Tibial nerve (tissue), 4 donors: ENCODE measurements around the gene ICE2. TPM values are rescaled to one million over a fixed set of nuclear protein-coding genes. Genes with fewer than 3 reads are reported as not detected.

ENCODE experiments used
- DNase-seq, 2 donors: peaks; one replicate each; pipeline ENCODE4 v3.0.0-alpha.2; 2019; ENCODE audit warnings: low spot score in 2 of 2
- H3K27ac ChIP-seq, 4 donors: fragments of 200-600 bp; sonication (generic) in 3 of 4; one replicate each; pipeline ENCODE4 v1.5.1; 2017 to 2019; ENCODE audit warnings: mild to moderate bottlenecking in 1 of 4
- H3K27me3 ChIP-seq, 2 donors: fragments of 200-600 bp; sonication (generic) in 1 of 2; one replicate each; pipeline versions ENCODE4 v1.5.1 to v1.6.0; 2017 to 2019
- H3K36me3 ChIP-seq, 3 donors: fragments of 200-600 bp; sonication (generic); one replicate each; pipeline ENCODE4 v1.5.1; 2018 to 2019
- H3K4me1 ChIP-seq, 4 donors: fragments of 200-600 bp; sonication (generic) in 3 of 4; one replicate each; pipeline ENCODE4 v1.5.1; 2017 to 2019
- H3K4me3 ChIP-seq, 4 donors: fragments of 200-600 bp; sonication (generic) in 3 of 4; one replicate each; pipeline ENCODE4 v1.5.1; 2017 to 2019; ENCODE audit warnings: mild to moderate bottlenecking in 1 of 4, moderate library complexity in 1 of 4
- H3K9me3 ChIP-seq, 4 donors: fragments of 200-600 bp; sonication (generic) in 3 of 4; one replicate each; pipeline ENCODE4 v1.5.1; 2017 to 2019
- CTCF ChIP-seq, 5 experiments: fragments of 200-600 bp in 3 of 5; fragments of 450-650 bp in 2 of 5; sonication (generic) in 3 of 5; IDR thresholded peaks; one replicate each; pipeline ENCODE4 v1.5.1; 2016 to 2019; ENCODE audit warnings: antibody characterized with exemption in 5 of 5, mild to moderate bottlenecking in 3 of 5, moderate library complexity in 2 of 5
- EP300 ChIP-seq, 2 donors: sonication (generic); formaldehyde crosslinking; IDR thresholded peaks; one replicate each; pipeline ENCODE4 v1.6.1; 2017; ENCODE audit warnings: antibody characterized with exemption in 2 of 2, mild to moderate bottlenecking in 1 of 2
- POLR2A ChIP-seq, 2 donors: fragments of 450-650 bp; IDR thresholded peaks; one replicate each; pipeline ENCODE4 v1.6.1; 2017; ENCODE audit warnings: antibody characterized with exemption in 2 of 2, mild to moderate bottlenecking in 2 of 2, moderate library complexity in 2 of 2
- WGBS, 2 donors: methylation state at CpG; one replicate each; pipeline ENCODE4 v1.1.5; 2018; 5-methylcytosine and 5-hydroxymethylcytosine counted together
- total RNA-seq, 4 donors: library from RNA; depleted of rRNA; stranded (reverse); fragments of >200 nt; gene quantifications; one replicate each; pipeline ENCODE4 v1.1.0, GENCODE V29; 2016

ICE2 gene
- total RNA-seq, 4 donors from 2014 or later, result 23.9 to 44.1 (median 26.0) TPM

- peaks cover 4 to 41% (median 15%) of the 10 kb centered on the region in 4 donors for H3K4me1 ChIP-seq
- H3K9me3 ChIP-seq, result no peaks in the 10 kb centered on the region
- no peaks in the 10 kb centered on the region for H3K27me3 ChIP-seq
- peaks cover 0 to 1% (median 0%) of the 10 kb centered on the region in 3 donors for H3K36me3 ChIP-seq
- whole genome bisulfite sequencing, 2 donors, result 53 to 57% methylated on average over 1 of the region's 1 CpG
- no peak for DNase-seq
- H3K27ac ChIP-seq, result no peak overlapping the region
- no peak for TF ChIP-seq EP300 (IDR thresholded peaks at IDR 0.05)
- no peak for TF ChIP-seq POLR2A (IDR thresholded peaks at IDR 0.05)
- no peak for TF ChIP-seq CTCF (IDR thresholded peaks at IDR 0.05)
- H3K4me3 ChIP-seq, result peak overlapping the region in 1 of 4 donors; percentile 88
These were observed 1.2 kb upstream of the ICE2 start for GRCh38 chr15:60480149-60480548.

GRCh38 chr15:60479361-60480110 is 594 bp upstream of the ICE2 start:
- peak overlapping the region; percentile 79 to 97 (median 92) for H3K27ac ChIP-seq
- no peak for TF ChIP-seq POLR2A (IDR thresholded peaks at IDR 0.05)
- peak in 2 of 5 experiments; percentile 3 to 4 for TF ChIP-seq CTCF (IDR thresholded peaks at IDR 0.05)
- no peak for TF ChIP-seq EP300 (IDR thresholded peaks at IDR 0.05)
- peaks cover 4 to 48% (median 15%) of the 10 kb centered on the region in 4 donors for H3K4me1 ChIP-seq
- WGBS, 2 donors, result 38 to 45% methylated on average over 10 of the region's 10 CpGs
- H3K4me3 ChIP-seq, result peak overlapping the region; percentile 58 to 90 (median 81)
- no peaks in the 10 kb centered on the region for H3K9me3 ChIP-seq
- peaks cover 0 to 7% (median 0%) of the 10 kb centered on the region in 3 donors for H3K36me3 ChIP-seq
- H3K27me3 ChIP-seq, result no peaks in the 10 kb centered on the region
- no peak for DNase-seq

GRCh38 chr15:60477916-60478565 is 901 bp downstream of the ICE2 start:
- no peaks in the 10 kb centered on the region for H3K27me3 ChIP-seq
- WGBS, 2 donors, result 5% methylated on average over 9 of the region's 9 CpGs
- H3K4me3 ChIP-seq, result peak overlapping the region; percentile 58 to 90 (median 81)
- TF ChIP-seq EP300 (IDR thresholded peaks at IDR 0.05) (no peak), POLR2A (IDR thresholded peaks at IDR 0.05) (no peak), CTCF (IDR thresholded peaks at IDR 0.05) (no peak)
- H3K9me3 ChIP-seq, result no peaks in the 10 kb centered on the region
- peaks cover 0 to 21% (median 0%) of the 10 kb centered on the region in 3 donors for H3K36me3 ChIP-seq
- no peak for DNase-seq
- H3K27ac ChIP-seq, result peak overlapping the region; percentile 79 to 97 (median 92)
- H3K4me1 ChIP-seq, result peaks cover 4 to 54% (median 15%) of the 10 kb centered on the region in 4 donors

- 81 to 83% methylated on average over 1 of the region's 1 CpG for WGBS, 2 donors
- H3K27me3 ChIP-seq, result no peaks in the 10 kb centered on the region
- no peak for DNase-seq
- no peak overlapping the region for H3K27ac ChIP-seq
- H3K4me3 ChIP-seq, result no peak overlapping the region
- no peaks in the 10 kb centered on the region for H3K9me3 ChIP-seq
- H3K4me1 ChIP-seq, result peaks cover 4 to 54% (median 15%) of the 10 kb centered on the region in 4 donors
- H3K36me3 ChIP-seq, result peaks cover 0 to 29% (median 0%) of the 10 kb centered on the region in 3 donors
- TF ChIP-seq POLR2A (IDR thresholded peaks at IDR 0.05) (no peak), EP300 (IDR thresholded peaks at IDR 0.05) (no peak), CTCF (IDR thresholded peaks at IDR 0.05) (no peak)
These were observed 1.8 kb downstream of the ICE2 start for GRCh38 chr15:60477164-60477563.

- Histone ChIP-seq H3K9me3 (no peaks in the 10 kb centered on the region), H3K4me1 (peaks cover 4 to 54% (median 15%) of the 10 kb centered on the region in 4 donors), H3K36me3 (peaks cover 0 to 31% (median 0%) of the 10 kb centered on the region in 3 donors), H3K27me3 (no peaks in the 10 kb centered on the region), H3K4me3 (no peak overlapping the region), H3K27ac (no peak overlapping the region)
- TF ChIP-seq EP300 (IDR thresholded peaks at IDR 0.05) (no peak), CTCF (IDR thresholded peaks at IDR 0.05) (no peak), POLR2A (IDR thresholded peaks at IDR 0.05) (no peak)
- DNase-seq, result no peak
- 24% methylated on average over 3 of the region's 3 CpGs for WGBS, 2 donors
These were observed 2.2 kb downstream of the ICE2 start for GRCh38 chr15:60476713-60477112.
